H1 (cell line): ENCODE data around the gene CLPSL2. TPM values are rescaled to one million over a fixed set of nuclear protein-coding genes. Genes with fewer than 3 reads are reported as not detected.
"Not testable (repeated sequence)": the region's sequence is repeated elsewhere in the genome, so short reads cannot be mapped to it uniquely, and the experiment has no call there.

Experiments used
- CTCF ChIA-PET: fragments of 300-600 bp; sonication (Branson Sonifier 250); formaldehyde crosslinking; loops from one replicate; lab custom pipeline; 2021; ENCODE audit not compliant: partially characterized antibody; lab: Charles Lee
- POLR2A ChIA-PET: fragments of 300-600 bp; sonication (Branson Sonifier 250); formaldehyde crosslinking; loops from one replicate; lab custom pipeline; 2021; ENCODE audit warnings: inconsistent platforms; ENCODE audit not compliant: partially characterized antibody; lab: Charles Lee
- DNase-seq, 2 experiments: peaks; one replicate each; pipeline versions ENCODE4 v3.0.0 to v3.0.0-alpha.2; 2010 to 2022; ENCODE audit warnings: low spot score in 2 of 2, low read depth in 1 of 2, mixed read lengths in 1 of 2
- FAIRE-seq: peaks from 2 replicates; lab custom pipeline; 2011; peaks lifted over from hg19 to GRCh38; lab: Jason Lieb, UNC
- H2AFZ ChIP-seq: 2 replicates; pipeline ENCODE4 v1.8.1; 2012; ENCODE audit warnings: low read length, inconsistent platforms
- H2AK5ac ChIP-seq: 2 replicates; pipeline ENCODE4 v1.6.1; 2013; ENCODE audit warnings: low read depth, low read length
- H2BK120ac ChIP-seq: replicated peaks from 2 replicates; pipeline ENCODE3; 2013; ENCODE audit warnings: low read depth, low read length, inconsistent platforms
- H2BK12ac ChIP-seq: 2 replicates; pipeline ENCODE4 v1.6.1; 2013; ENCODE audit warnings: low read depth, low read length
- H2BK15ac ChIP-seq: 2 replicates; pipeline ENCODE4 v1.6.1; 2013; ENCODE audit warnings: low read length
- H2BK20ac ChIP-seq: 2 replicates; pipeline ENCODE4 v1.6.1; 2013; ENCODE audit warnings: low read length
- H2BK5ac ChIP-seq: 2 replicates; pipeline ENCODE4 v1.6.1; 2013; ENCODE audit warnings: low read depth, low read length
- H3K14ac ChIP-seq: 2 replicates; pipeline ENCODE4 v1.6.1; 2013; ENCODE audit warnings: inconsistent platforms; ENCODE audit not compliant: insufficient read length
- H3K18ac ChIP-seq: 2 replicates; pipeline ENCODE4 v1.6.1; 2013; ENCODE audit warnings: low read length; ENCODE audit errors: extremely low read depth
- H3K23ac ChIP-seq: 2 replicates; pipeline ENCODE4 v1.6.1; 2013; ENCODE audit warnings: inconsistent platforms; ENCODE audit not compliant: insufficient read length
- H3K23me2 ChIP-seq: 2 replicates; pipeline ENCODE4 v1.6.1; 2013; ENCODE audit warnings: low read depth, low read length
- H3K27ac ChIP-seq: 2 replicates; pipeline ENCODE4 v1.6.1; 2011; ENCODE audit warnings: low read depth, low read length, inconsistent platforms
- H3K27me3 ChIP-seq, 4 experiments: replicated peaks in 1 of 4; 1 replicate in 1 of 4; 2 replicates in 3 of 4; pipeline versions ENCODE4 v1.6.1 to v1.8.1; 2011 to 2013; ENCODE audit warnings: low read length in 3 of 4, mild to moderate bottlenecking in 3 of 4, inconsistent platforms in 2 of 4, mixed read lengths in 2 of 4, moderate library complexity in 1 of 4; ENCODE audit not compliant: control insufficient read depth in 3 of 4, insufficient read depth in 3 of 4; ENCODE audit errors: extremely low read depth in 1 of 4
- H3K36me3 ChIP-seq, 4 experiments: 2 replicates each; pipeline versions ENCODE4 v1.6.1 to v1.8.1; 2011 to 2013; ENCODE audit warnings: mild to moderate bottlenecking in 4 of 4, low read length in 3 of 4, moderate library complexity in 2 of 4, control low read depth in 1 of 4, inconsistent platforms in 1 of 4; ENCODE audit not compliant: insufficient read depth in 4 of 4, control insufficient read depth in 2 of 4
- H3K4ac ChIP-seq: replicated peaks from 2 replicates; pipeline ENCODE3; 2013; ENCODE audit warnings: low read length, low read depth, mixed read lengths, inconsistent platforms; ENCODE audit not compliant: insufficient read length
- H3K4me1 ChIP-seq, 4 experiments: replicated peaks in 1 of 4; 1 replicate in 1 of 4; 2 replicates in 3 of 4; pipeline versions ENCODE4 v1.6.1 to v1.8.1; 2011 to 2013; ENCODE audit warnings: low read length in 3 of 4, inconsistent platforms in 2 of 4, mixed read lengths in 1 of 4; ENCODE audit not compliant: insufficient read depth in 4 of 4, control insufficient read depth in 3 of 4
- H3K4me2 ChIP-seq, 2 experiments: 2 replicates each; pipeline versions ENCODE4 v1.6.1 to v1.8.1; 2011 to 2013; ENCODE audit warnings: low read depth in 2 of 2, low read length in 2 of 2, control low read depth in 1 of 2, inconsistent platforms in 1 of 2, mild to moderate bottlenecking in 1 of 2; ENCODE audit not compliant: insufficient read depth in 1 of 2
- H3K4me3 ChIP-seq, 4 experiments: fragments of 200-600, 300-600 bp in 1 of 4; sonication (generic), shearing (Covaris generic), sonication (Bioruptor Twin) in 1 of 4; 2 replicates each; pipeline versions ENCODE4 v1.5.1 to v1.8.1; 2011 to 2016; ENCODE audit warnings: low read length in 4 of 4, low read depth in 3 of 4, control low read depth in 2 of 4, inconsistent platforms in 2 of 4, mild to moderate bottlenecking in 2 of 4, mixed read lengths in 1 of 4, moderate library complexity in 1 of 4; ENCODE audit not compliant: insufficient read depth in 2 of 4; ENCODE audit errors: extremely low read depth in 1 of 4
- H3K56ac ChIP-seq: replicated peaks from 2 replicates; pipeline ENCODE3; 2013; ENCODE audit warnings: low read depth, mild to moderate bottlenecking, mixed read lengths, low read length, inconsistent platforms; ENCODE audit not compliant: insufficient read length
- H3K79me1 ChIP-seq: 2 replicates; pipeline ENCODE4 v1.6.1; 2013; ENCODE audit warnings: low read depth, low read length, control low read depth
- H3K79me2 ChIP-seq, 2 experiments: 2 replicates each; pipeline versions ENCODE4 v1.6.1 to v1.8.1; 2012 to 2013; ENCODE audit warnings: low read length in 2 of 2, mild to moderate bottlenecking in 2 of 2, inconsistent platforms in 1 of 2; ENCODE audit not compliant: insufficient read depth in 2 of 2, control insufficient read depth in 1 of 2
- H3K9ac ChIP-seq, 4 experiments: replicated peaks in 1 of 4; 1 replicate in 1 of 4; 2 replicates in 3 of 4; pipeline versions ENCODE4 v1.6.1 to v1.8.1; 2011 to 2013; ENCODE audit warnings: low read depth in 3 of 4, low read length in 3 of 4, control low read depth in 2 of 4, mild to moderate bottlenecking in 2 of 4, moderate library complexity in 2 of 4, inconsistent platforms in 1 of 4; ENCODE audit errors: extremely low read depth in 1 of 4
- H3K9me3 ChIP-seq, 2 experiments: 2 replicates each; pipeline versions ENCODE4 v1.6.1 to v1.8.1; 2012 to 2013; ENCODE audit warnings: mild to moderate bottlenecking in 2 of 2, moderate library complexity in 2 of 2, control low read depth in 1 of 2, inconsistent platforms in 1 of 2, low read depth in 1 of 2, low read length in 1 of 2, mixed read lengths in 1 of 2; ENCODE audit not compliant: insufficient read depth in 2 of 2
- H4K20me1 ChIP-seq, 2 experiments: replicated peaks in 1 of 2; 2 replicates each; pipeline versions ENCODE3 to v1.8.1; 2011 to 2013; ENCODE audit warnings: inconsistent platforms in 2 of 2, low read length in 2 of 2, mild to moderate bottlenecking in 1 of 2; ENCODE audit not compliant: insufficient read depth in 2 of 2, control insufficient read depth in 1 of 2
- H4K5ac ChIP-seq: 2 replicates; pipeline ENCODE4 v1.6.1; 2013; ENCODE audit warnings: low read length, low read depth, mixed read lengths, inconsistent platforms; ENCODE audit not compliant: insufficient read length
- H4K8ac ChIP-seq: 2 replicates; pipeline ENCODE4 v1.8.0; 2013; ENCODE audit warnings: mild to moderate bottlenecking, moderate library complexity, low read length, inconsistent platforms; ENCODE audit not compliant: insufficient read depth; ENCODE audit errors: extremely low read depth
- H4K91ac ChIP-seq: replicated peaks from 2 replicates; pipeline ENCODE3; 2013; ENCODE audit warnings: low read length, mixed read lengths, inconsistent platforms; ENCODE audit not compliant: insufficient read length
- WGBS, 2 experiments: shearing (Covaris generic) in 1 of 2; methylation state at CpG; one replicate each; pipeline versions ENCODE4 v1.1.6 to v1.1.7; 2013 to 2015; ENCODE audit warnings: low lambda C conversion rate in 2 of 2, mixed read lengths in 2 of 2, inconsistent platforms in 1 of 2, low coverage in 1 of 2, missing lambda C conversion rate in 1 of 2; ENCODE audit not compliant: insufficient replicate concordance in 2 of 2, insufficient coverage in 1 of 2, insufficient read length in 1 of 2; ENCODE audit errors: extremely low coverage in 1 of 2, missing lambda C conversion rate in 1 of 2; 5-methylcytosine and 5-hydroxymethylcytosine counted together
- polyA plus RNA-seq, 7 experiments: library from polyadenylated mRNA; depleted of rRNA in 3 of 7; stranded (reverse) in 5 of 7; unstranded in 2 of 7; fragments of >200 nt in 5 of 7; fragments of 200-250 nt in 2 of 7; gene quantifications; 1 replicate in 5 of 7; 2 replicates in 1 of 7; 4 replicates in 1 of 7; pipeline versions ENCODE4 v1.2.1 to v1.2.3, GENCODE V29; 2011 to 2013; ENCODE audit warnings: missing spikeins in 2 of 7, mixed read lengths in 2 of 7
- total RNA-seq: library from RNA; stranded (reverse); fragmentation: NEBNext Ultra II Directional; extraction: Animal tissue kit (Norgen Biotek cat#: 25700); gene quantifications from 2 replicates; pipeline ENCODE4 v1.2.1, GENCODE V29; 2021

Gene CLPSL2
- total and polyA plus RNA-seq, 2 of the 8 experiments (the other 6 are each of a cell fraction or from before 2014, with no cell fraction given): 1.4 to 3.4 TPM

DNA sequence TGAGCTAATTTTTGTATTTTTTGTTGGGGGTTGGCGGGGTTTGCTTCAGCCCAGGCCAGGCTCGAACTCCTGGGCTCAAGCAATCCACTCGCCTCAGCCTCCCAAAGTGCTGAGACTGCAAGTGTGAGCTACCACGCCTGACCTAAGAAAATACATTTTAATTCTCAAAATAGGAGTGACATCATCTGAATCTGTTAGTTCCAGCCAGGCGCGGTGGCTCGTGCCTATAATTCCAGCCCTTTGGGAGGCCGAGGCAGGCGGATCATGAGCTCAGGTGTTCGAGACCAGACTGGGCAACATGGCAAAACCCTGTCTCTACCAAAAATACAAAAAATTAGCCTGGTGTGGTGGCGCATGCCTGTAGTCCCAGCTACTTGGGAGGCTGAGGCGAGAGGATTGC lies 42.1 kb upstream of the CLPSL2 start:
- not testable (repeated sequence) for H2BK120ac ChIP-seq, H3K27me3 ChIP-seq, H3K9me3 ChIP-seq, H4K20me1 ChIP-seq, H3K79me2 ChIP-seq, FAIRE-seq, H4K91ac ChIP-seq, H3K4ac ChIP-seq, H3K56ac ChIP-seq, H2BK12ac ChIP-seq, H4K8ac ChIP-seq, H3K79me1 ChIP-seq, H2BK15ac ChIP-seq, H3K4me3 ChIP-seq, H3K18ac ChIP-seq, H3K9ac ChIP-seq, H2BK5ac ChIP-seq, DNase-seq, H2AFZ ChIP-seq, H3K14ac ChIP-seq, H2BK20ac ChIP-seq, H3K23ac ChIP-seq, H3K27ac ChIP-seq, H4K5ac ChIP-seq, H3K23me2 ChIP-seq, H3K36me3 ChIP-seq, H3K4me2 ChIP-seq
- Histone ChIP-seq H3K4me1 (peaks cover 11 to 32% (median 16%) of the 10 kb centered on the region in 4 experiments), H2AK5ac (peak overlapping the region; percentile 43; the same call in 1 of the 2 replicates)
- WGBS, 2 experiments: 96% methylated on average over 11 of the region's 12 CpGs; no CpG with 5 or more reads in 1 of the 2 experiments
- ChIA-PET CTCF (interaction anchor here (0.5 to 7.2 kb wide), 18 partner anchors 9 to 215 kb away, joined by 3 to 84 read pairs (median 4); no protein-coding TSS in a partner anchor), POLR2A (interaction anchor here (1.1 to 2.4 kb wide), 6 partner anchors 10 to 265 kb away, joined by 3 to 6 read pairs (median 3); no protein-coding TSS in a partner anchor)
